ENCODE results near the gene ZNF565. TPM values are rescaled to one million over a fixed set of nuclear protein-coding genes. Genes with fewer than 3 reads are reported as not detected.
"Not testable (repeated sequence)": the region's sequence is repeated elsewhere in the genome, so short reads cannot be mapped to it uniquely, and the experiment has no call there.

ZNF565 gene
- 1 to 10 TPM; 2.0 to 2.1 TPM for total RNA-seq

DNA sequence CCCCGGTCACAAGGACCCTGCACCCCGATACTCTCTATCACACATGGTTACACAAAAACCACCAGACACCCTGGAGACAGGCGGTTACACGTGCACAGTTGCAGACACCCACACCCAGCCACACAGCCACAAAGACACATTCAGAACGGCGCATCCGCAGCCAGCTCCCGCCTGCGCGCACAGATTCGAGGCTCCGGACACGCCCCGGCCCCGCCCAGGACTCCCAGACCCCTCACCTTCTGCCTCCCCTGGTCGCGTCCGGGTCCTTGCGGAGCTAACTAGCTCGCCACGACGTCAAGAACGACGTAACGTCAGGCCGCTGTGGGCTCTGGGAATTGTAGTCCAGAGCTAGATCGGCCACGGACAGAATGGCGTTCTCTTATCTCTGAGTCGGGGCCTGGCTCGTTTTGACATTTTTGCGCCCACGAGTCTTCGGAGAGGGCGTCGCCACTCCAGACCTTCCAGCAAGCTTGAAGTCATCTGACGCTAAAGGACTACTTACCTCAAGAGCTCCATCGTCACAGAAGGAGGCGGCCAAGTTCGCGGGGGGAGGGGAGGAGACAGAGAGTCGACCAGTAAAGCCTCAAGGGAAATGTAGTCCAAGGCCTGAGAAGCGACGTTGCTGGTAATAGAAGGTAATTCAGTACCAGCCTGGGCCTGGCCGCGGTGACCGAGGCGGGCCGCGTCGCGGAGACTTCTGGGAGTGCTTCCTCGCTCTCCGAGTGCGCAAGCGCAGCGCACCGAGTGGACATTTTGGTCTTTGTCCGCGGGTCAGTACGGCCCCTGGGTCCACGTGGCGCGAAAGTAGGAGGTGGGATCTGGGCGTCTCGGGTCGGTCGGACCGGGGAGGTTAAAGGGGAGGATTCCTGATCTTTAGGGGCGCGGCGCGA lies at the start of gene ZNF565, which contains the start of gene ZNF146:
Gene ZNF565 (minus strand): TSS at position 280 of the 890 bp plus-strand sequence. CDS start 12,680 bp downstream, outside the sequence.
Gene ZNF146 (plus strand): TSS at position 721 of the 890 bp plus-strand sequence. CDS start 21,335 bp downstream, outside the sequence.
- ChIA-PET CTCF (interaction anchor here (1.4 kb wide), 1 partner anchor 87 kb away, joined by 8 read pairs; no protein-coding TSS in a partner anchor), POLR2A (interaction anchor here (0.6 to 1.5 kb wide), 10 partner anchors 38 to 863 kb away, joined by 3 to 8 read pairs (median 4); partner anchors contain the start of genes ALKBH6, ZFP82, ZNF260 and ZNF382)

DNA sequence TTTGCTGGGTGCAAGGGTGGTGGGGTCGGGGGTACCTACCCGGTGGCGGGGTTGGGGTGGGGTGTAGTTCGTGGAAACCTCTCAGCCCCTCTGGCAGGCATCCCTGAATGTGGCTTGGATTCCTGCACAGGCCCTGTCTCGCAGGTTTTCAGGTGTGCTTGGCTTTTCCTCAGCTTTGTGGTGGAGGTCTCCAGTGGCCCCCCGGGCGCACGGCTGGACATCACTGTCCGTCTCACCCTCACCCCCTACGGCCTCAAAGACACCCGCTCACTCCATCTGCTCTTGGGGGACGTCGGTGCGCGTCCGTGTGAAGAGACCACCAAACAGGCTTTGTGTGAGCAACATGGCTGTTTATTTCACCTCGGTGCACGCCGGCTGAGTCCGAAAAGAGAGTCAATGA lies 44.7 kb upstream of the ZNF565 start:
- ChIA-PET POLR2A (no interaction called here), CTCF (no interaction called here)

DNA sequence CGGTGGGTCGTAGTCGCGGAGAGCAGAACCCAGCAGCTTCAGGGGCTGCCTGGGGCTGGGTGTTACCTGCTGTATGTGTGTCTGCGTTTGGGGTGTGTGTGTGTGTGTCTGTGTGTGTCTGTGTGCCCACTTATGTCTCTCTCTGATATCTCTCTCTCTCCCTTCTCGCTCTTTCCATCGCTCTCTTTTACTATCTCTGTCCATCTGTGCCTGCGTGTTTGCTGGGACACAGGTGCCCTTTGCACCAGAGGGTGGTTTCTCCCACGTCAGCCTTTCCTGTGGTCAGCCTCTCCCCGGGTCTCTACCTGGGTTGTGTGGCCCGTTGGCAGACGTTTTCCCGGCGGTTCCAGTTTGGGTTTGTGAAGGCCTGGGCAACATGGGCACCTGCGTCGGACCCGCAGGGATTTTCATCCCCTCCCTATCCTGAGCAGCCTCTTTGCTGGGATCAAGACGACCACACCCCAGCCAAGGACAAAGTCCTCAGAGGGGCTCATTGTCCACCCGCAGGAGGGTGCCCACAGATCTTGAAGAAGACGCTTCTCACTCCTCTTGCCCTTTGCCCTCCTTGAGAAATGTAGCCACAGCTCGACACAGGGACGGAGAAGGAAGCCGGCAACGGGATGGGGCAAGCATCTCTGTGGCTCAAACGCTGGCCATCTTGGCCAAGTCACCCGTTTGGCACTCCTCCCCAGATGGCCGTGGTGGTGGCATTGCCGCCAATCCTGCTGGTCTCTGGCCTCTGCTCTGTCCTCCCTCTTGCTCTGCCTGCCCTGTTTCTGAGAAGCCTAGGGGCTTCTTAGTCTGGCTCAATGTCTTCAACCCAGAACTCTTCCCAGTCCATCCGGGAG lies 43.8 kb upstream of the ZNF565 start:
- ChIA-PET POLR2A (no interaction called here), CTCF (no interaction called here)

DNA sequence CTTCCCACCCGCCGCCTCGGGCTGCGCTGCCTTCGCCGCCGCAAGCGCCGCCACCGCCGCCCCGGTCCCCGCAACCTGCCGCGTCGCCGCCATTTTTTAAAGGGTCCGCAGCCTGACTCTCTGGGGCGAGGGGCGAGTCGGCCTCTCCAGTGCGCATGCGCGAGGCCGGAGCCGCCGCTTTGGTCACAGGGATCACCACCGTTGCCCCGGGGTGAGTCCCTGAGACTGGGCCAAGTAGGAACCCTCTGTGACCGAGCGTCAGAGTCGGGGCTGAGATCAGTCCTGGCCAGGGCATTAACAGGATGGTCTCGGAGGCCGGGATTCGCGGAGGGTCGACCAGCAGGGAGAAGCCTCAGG lies 43.0 kb upstream of the ZNF565 start:
- ChIA-PET POLR2A (no interaction called here), CTCF (no interaction called here)

DNA sequence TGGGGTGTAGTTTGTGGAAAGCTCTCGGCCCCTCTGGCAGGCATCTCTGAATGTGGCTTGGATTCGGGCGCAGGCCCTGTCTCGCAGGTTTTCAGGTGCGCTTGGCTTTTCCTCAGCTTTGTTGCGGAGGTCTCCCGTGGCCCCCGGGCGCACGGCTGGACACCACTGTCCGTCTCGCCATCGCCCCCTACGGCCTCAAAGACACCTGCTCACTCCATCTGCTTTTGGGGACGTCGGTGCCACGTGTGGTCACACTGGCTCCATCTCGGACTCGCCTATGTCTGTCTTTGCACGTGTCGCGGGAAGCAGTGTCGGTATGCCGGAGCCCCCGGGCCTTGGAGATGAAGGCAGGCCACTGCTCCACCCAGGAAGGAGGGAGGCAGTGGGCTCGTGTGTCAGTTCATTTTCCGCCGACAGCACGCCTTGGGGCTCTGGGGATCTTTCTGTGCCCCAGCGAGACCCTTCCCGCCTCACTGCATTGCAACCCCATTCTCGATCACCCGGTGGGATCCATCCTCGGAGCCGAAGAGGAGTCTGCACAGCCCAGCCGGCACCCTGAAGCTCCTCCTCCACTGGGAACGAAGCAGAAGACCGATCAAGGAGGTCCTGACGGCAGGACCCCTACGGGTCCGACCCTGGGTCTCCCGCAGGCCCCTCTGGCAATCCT lies 42.5 kb upstream of the ZNF565 start:
- ChIA-PET POLR2A (no interaction called here), CTCF (no interaction called here)

DNA sequence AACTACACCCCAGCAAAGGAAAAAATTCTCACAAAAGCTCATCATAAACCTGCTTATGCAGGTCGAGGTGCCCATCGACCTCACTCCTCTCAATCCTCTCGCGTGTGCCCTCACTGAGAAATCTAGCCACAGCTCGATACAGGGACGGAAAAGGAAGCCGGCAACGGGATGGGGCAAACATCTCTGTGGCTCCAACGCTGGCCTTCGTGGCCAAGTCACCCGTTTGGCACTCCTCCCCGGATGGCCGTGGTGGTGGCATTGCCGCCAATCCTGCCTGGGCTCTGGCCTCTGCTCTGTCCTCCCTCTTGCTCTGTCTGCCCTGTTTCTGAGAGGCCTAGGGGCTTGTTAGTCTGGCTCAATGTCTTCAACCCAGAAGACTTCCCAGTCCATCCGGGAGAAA lies 41.6 kb upstream of the ZNF565 start:
- ChIA-PET CTCF (no interaction called here), POLR2A (no interaction called here)

DNA sequence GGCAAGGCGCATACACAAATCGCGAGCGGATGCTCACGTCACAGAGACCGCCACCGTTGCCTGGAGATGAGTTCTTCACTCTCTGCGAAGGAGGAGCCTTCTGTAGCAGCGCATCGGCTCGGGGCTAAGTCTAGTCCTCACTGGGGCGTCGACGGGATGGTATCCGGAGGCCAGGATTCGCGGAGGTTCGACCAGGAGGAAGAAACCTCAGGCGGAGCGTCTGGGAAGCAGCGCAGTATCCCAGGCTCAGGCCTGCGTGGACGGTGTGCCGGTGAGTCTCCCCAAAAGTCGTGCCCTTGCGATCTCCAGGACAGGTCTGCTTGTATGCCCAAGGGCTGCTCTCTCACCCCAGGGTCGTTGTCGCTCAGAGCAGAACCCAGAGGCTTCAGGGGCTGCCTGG lies 40.9 kb upstream of the ZNF565 start:
- CTCF ChIA-PET, result no interaction called here
- POLR2A ChIA-PET, result no interaction called here

DNA sequence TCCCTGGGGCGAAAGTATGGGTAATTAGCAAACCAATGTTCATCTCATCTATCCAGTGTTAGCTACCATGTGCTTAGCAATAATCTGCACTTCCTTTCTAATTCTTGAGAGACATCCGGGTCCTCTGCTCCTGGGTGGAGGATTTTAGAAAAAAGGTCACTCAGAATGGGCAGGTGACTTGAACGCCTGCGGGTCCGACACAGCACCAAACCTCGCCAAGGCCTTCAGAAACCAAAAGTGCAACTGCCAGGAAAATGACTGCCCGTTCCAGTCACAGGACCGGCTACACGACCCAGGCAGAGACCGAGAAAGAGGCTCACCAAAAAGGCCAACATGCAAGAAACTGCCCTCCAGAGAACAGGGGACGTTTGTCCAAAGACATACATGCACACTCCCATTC lies 40.4 kb upstream of the ZNF565 start:
- ChIA-PET CTCF (no interaction called here), POLR2A (no interaction called here)

DNA sequence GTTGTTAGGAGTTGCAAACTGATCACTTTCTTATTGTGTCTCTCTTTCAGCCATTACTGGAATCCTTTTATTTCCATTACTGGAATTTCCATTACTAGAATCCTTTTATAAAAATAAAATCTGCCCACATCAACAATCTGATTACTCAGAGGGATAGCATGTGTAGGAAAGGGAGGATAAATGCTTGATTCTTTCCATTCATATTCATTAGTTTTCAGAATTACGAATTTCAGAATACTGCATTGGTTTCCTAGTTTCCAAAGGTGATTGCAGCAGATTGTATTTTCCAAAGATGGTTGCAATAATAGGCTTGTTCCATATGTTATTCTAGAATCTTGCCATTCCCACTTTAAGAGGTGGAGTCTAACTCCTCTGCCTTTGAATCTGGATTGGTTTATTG lies 37.6 kb upstream of the ZNF565 start:
- POLR2A ChIA-PET, result no interaction called here
- CTCF ChIA-PET, result no interaction called here

DNA sequence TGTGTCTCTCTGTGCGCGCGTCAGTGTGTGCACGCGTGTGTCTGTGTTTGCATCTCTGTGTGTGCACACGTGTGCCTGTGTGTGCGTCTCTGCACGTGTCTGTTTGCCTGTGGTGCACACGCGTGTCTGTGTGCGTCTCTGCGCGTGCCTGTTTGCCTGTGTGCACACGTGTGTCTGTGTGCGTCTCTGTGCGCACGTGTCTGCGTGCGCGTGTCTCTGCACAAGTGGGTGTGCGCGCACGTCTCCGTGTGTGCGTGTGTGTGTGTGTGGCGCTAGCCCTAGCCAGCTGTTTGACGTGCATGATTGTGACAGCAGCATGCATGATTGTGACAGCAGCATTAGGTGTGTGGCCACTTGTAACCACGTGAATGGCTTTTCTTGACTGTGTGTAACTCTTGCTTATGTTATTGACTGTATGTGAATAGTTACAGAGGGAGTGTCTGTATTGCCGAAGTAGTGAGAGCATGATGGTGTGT lies 31.6 kb upstream of the ZNF565 start:
- POLR2A ChIA-PET, result no interaction called here
- CTCF ChIA-PET, result no interaction called here

DNA sequence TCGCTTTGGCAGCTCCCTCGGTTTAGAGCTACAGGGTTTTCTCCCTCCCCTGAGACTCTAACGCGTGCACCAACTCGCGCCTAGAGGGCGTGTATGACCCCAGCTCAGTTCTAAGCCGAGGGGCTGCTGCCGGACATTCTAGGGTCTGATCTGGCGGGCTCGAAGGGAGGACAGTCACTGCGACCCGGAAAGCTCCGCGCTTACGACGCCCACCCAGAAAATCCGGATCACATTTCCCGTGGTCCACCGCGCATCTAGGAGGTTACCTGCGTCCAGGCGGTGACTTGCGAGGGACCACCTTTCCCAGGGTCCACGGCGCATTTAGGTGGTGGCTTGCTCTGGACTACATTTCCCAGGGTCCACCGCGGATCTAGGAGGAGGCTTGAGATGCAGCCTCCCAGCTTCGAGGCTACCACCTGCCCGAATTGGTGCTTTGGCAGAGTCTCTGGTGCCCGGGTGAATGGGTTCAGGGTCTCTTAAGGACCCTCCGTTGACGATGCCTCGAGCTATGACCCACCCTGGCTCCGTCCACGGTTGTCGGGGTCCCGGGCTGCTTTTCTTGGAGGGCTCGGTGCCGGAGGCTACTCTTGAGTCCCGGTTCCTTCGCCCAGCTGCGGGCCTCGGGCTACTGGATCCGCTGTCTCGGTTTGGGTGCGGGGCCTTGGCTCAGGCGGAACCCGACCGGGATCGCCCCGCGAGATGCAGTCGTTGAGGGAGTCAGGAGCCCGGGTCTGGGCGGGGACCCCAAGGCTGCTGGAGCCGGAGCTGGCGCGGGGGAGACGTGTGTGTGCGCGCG lies 30.9 kb upstream of the ZNF565 start:
- ChIA-PET CTCF (no interaction called here), POLR2A (interaction anchor here (0.6 kb wide), 1 partner anchor 9 kb away, joined by 3 read pairs; no protein-coding TSS in a partner anchor)

DNA sequence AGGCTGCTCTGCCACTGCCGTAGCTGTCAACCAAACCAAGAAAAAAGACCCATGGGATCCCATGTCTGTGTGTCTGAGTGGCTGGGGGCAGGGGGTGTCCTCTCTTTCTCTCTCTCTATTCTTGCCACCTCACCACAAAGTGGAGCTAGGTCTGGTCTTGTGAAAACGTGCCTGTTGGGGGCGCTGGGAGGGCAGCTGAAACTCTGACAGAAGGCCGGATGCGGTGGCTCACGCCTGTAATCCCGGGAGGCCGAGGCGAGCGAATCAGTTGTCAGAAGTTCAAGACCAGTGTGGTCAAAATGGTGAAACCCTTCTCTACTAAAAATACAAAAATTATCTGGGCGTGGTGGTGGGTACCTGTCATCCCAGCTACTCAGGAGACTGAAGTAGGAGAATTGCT lies 29.6 kb upstream of the ZNF565 start:
- ChIA-PET CTCF (interaction anchor here (0.7 kb wide), 1 partner anchor 11 kb away, joined by 3 read pairs; no protein-coding TSS in a partner anchor), POLR2A (no interaction called here)

DNA sequence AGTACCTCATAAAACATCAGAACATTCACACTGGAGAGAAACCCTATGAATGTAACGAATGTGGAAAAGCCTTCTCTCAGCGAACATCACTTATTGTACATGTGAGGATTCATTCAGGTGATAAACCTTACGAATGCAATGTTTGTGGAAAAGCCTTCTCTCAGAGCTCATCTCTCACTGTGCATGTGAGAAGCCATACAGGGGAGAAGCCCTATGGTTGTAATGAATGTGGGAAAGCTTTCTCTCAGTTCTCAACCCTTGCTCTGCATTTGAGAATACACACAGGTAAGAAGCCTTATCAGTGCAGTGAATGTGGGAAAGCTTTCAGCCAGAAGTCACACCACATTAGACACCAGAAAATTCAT lies 22.5 kb upstream of the ZNF565 start:
- ChIA-PET POLR2A (no interaction called here), CTCF (no interaction called here)

DNA sequence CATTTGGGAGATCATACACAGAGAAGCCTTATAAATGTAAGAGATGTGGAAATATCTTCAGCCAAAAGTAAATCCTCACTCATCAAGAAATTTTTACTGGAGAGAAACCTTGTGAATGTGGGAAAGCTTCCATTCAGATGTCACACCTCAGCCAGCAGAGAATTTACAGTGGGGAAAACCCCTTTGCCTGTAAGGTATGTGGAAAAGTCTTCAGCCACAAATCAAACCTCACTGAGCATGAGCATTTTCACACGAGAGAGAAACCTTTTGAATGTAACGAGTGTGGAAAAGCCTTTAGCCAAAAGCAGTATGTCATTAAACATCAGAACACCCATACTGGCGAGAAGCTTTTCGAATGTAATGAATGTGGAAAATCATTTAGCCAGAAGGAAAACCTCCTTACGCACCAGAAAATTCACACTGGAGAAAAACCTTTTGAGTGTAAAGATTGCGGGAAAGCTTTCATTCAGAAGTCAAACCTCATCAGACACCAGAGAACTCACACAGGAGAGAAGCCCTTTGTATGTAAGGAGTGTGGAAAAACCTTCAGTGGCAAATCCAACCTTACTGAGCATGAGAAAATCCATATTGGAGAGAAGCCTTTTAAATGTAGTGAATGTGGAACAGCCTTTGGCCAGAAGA lies 22.0 kb upstream of the ZNF565 start:
- CTCF ChIA-PET, result no interaction called here
- POLR2A ChIA-PET, result interaction anchor here (0.6 kb wide), 1 partner anchor 9 kb away, joined by 3 read pairs; no protein-coding TSS in a partner anchor

DNA sequence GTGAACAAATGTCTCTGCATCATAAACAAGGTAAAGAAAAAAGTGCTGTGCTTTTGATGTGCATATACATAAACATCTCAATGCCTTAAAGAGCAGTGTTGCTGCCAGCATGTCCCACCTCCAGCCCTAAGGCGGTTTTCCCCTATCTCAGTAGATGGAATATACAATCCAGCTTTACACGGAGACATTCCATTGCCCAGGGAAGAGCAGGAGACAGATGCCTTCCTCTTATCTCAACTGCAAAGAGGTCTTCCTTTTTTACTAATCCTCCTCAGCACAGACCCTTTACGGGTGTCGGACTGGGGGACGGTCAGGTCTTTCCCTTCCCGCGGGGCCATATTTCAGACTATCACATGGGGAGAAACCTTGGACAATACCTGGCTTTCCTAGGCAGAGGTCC lies 19.2 kb upstream of the ZNF565 start:
- POLR2A ChIA-PET, result not testable (repeated sequence)
- CTCF ChIA-PET, result interaction anchor here (0.6 kb wide), 1 partner anchor 11 kb away, joined by 3 read pairs; no protein-coding TSS in a partner anchor

DNA sequence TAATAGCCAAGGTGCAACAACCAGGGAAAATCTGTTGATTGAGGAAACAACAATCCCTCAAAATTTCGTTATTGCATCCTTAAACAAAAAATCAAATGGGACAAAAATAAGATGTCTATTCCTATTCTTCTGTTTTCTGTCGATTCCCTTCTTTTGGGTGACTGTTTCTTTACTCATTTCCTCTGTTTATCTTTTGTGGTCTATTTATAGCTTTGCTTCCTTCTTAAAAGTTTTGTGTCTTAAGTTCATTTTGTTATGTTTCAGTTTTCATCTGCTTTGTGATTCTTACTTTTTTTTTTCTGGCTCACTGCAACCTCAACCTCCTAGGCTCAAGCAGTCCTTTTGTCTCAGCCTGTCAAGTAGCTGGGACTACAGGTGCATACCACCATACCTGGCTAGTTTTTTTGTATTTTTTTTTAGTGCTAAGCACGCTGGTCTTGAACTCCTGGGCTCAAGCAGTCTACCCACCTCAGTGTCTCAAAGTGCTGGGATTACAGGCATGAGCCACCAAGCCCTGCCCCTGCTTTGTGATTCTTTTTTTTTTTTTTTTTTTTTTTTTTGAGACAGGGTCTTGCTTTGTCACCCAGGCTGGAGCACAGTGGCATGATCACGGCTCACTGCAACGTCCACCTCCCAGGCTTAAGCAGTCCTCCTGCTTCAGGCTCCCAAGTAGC lies 10.9 kb upstream of the ZNF565 start:
- ChIA-PET CTCF (no interaction called here), POLR2A (no interaction called here)

DNA sequence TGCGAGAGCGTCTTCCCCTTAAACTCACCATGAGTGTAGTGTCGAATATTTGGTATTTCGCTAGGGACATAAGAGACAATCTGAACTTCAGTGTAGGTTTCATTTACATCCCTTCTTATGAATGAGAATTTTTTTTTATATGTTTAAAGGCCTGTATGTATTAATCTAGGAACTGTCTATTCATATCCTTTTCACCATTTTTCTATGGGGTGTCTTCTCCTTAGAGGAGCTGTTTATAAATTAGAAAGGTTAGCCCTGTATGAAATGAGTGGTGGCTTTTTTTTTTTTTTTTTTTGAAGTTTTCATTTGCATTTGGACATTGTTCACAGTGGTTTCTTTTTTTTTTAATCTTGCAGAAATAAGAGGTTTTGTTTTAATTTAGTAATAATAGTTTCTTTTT lies 8.0 kb upstream of the ZNF565 start:
- ChIA-PET POLR2A (no interaction called here), CTCF (interaction anchor here (0.6 to 0.9 kb wide), 2 partner anchors 20 to 69 kb away, joined by 3 to 5 read pairs; no protein-coding TSS in a partner anchor)

DNA sequence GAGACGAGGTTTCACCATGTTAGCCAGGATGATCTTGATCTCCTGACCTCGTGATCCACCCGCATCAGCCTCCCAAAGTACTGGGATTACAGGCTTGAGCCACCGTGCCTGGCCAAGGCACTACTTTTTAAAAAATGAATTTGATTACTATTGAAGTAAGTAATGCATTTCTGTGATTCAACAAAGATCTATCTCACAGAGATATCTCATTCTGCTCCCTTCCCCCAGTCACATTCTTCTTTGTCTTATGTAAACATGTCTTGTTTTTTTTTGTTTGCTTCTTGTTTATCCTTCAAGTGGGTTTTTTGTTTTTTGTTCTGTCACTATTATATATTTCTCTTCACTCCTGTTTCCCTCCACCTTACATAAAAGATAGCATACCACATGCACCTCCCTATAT lies 7.0 kb upstream of the ZNF565 start:
- ChIA-PET CTCF (no interaction called here), POLR2A (no interaction called here)
